NB4 (cell line): ENCODE measurements around the gene FAM193A.
A peak's percentile ranks its signal among the peaks of the same experiment; 100 is the strongest.

Experiments used
- DNase-seq: peaks from one replicate; pipeline ENCODE4 v3.0.0; 2010; ENCODE audit warnings: low read depth
- H3K4me3 ChIP-seq: one replicate; pipeline ENCODE4 v1.5.1; 2011; ENCODE audit warnings: mild to moderate bottlenecking, low read depth, low read length, moderate library complexity
- CTCF ChIP-seq: IDR thresholded peaks from one replicate; pipeline ENCODE4 v1.5.1; 2012; ENCODE audit warnings: low read depth, low read length
- MAX ChIP-seq: IDR thresholded peaks from 2 replicates; pipeline ENCODE4 v1.6.1; 2011; ENCODE audit warnings: low read depth, low read length
- MYC ChIP-seq: IDR thresholded peaks from 2 replicates; pipeline ENCODE4 v1.6.1; 2011; ENCODE audit warnings: low read depth, low read length
- POLR2A ChIP-seq: IDR thresholded peaks from 2 replicates; pipeline ENCODE4 v1.6.1; 2011; ENCODE audit warnings: mild to moderate bottlenecking; ENCODE audit not compliant: insufficient read length; ENCODE audit errors: extremely low read depth

The FAM193A gene

GRCh38 chr4:2695346-2696060, 159.1 kb downstream of the FAM193A start:
- TF ChIP-seq MAX: no peak
- TF ChIP-seq MYC: no peak
- no peak for TF ChIP-seq CTCF
- no peak for TF ChIP-seq POLR2A
- no peak overlapping the region for H3K4me3 ChIP-seq

GRCh38 chr4:2696423-2696822, 160.0 kb downstream of the FAM193A start:
- peak; percentile 32 for DNase-seq
- TF ChIP-seq MAX (no peak), CTCF (no peak), MYC (no peak), POLR2A (no peak)
- no peak overlapping the region for H3K4me3 ChIP-seq

More at GRCh38 chr4:2695346-2696060, 159.1 kb downstream of the FAM193A start:
- DNase-seq: no peak

GRCh38 chr4:2697995-2698414, 161.6 kb downstream of the FAM193A start:
- H3K4me3 ChIP-seq: no peak overlapping the region
- TF ChIP-seq CTCF (no peak), MAX (no peak), MYC (no peak), POLR2A (no peak)
- DNase-seq: no peak

GRCh38 chr4:2698504-2698903, 162.1 kb downstream of the FAM193A start:
- DNase-seq: no peak

GRCh38 chr4:2698951-2699505, 162.6 kb downstream of the FAM193A start:
- H3K4me3 ChIP-seq: no peak overlapping the region
- no peak for DNase-seq
- TF ChIP-seq CTCF (no peak), MYC (no peak), POLR2A (no peak), MAX (no peak)

More at GRCh38 chr4:2698504-2698903, 162.1 kb downstream of the FAM193A start:
- no peak overlapping the region for H3K4me3 ChIP-seq
- TF ChIP-seq CTCF (no peak), POLR2A (no peak), MAX (no peak), MYC (no peak)
